Spleen (tissue), 11 donors: ENCODE data around the gene HPSE. TPM values are rescaled to one million over a fixed set of nuclear protein-coding genes. Genes with fewer than 3 reads are reported as not detected.

Experiments
- DNase-seq: peaks from one replicate; pipeline ENCODE4 v3.0.0-alpha.2; 2020
- H3K27ac ChIP-seq, 8 donors: fragments of 200-600 bp; sonication (generic) in 7 of 8; 1 replicate in 4 of 8; 2 replicates in 4 of 8; pipeline versions ENCODE4 v1.5.0 to v1.8.0; 2016 to 2021; ENCODE audit warnings: inconsistent platforms in 4 of 8, mild to moderate bottlenecking in 4 of 8, moderate library complexity in 1 of 8
- H3K27me3 ChIP-seq, 7 donors: fragments of 200-600 bp; sonication (generic) in 6 of 7; replicated peaks in 1 of 7; 1 replicate in 4 of 7; 2 replicates in 3 of 7; pipeline versions ENCODE4 v1.5.0 to v1.8.0; 2016 to 2021; ENCODE audit warnings: inconsistent platforms in 3 of 7, mild to moderate bottlenecking in 1 of 7
- H3K36me3 ChIP-seq, 6 donors: fragments of 200-600 bp; sonication (generic) in 5 of 6; 1 replicate in 4 of 6; 2 replicates in 2 of 6; pipeline versions ENCODE4 v1.5.0 to v1.8.0; 2016 to 2021; ENCODE audit warnings: inconsistent platforms in 2 of 6
- H3K4me1 ChIP-seq, 6 donors: fragments of 200-600 bp; sonication (generic) in 5 of 6; 1 replicate in 3 of 6; 2 replicates in 3 of 6; pipeline versions ENCODE4 v1.5.0 to v1.8.0; 2016 to 2021; ENCODE audit warnings: inconsistent platforms in 3 of 6
- H3K4me3 ChIP-seq, 8 donors: fragments of 200-600 bp; sonication (generic) in 7 of 8; 1 replicate in 4 of 8; 2 replicates in 4 of 8; pipeline versions ENCODE4 v1.5.0 to v1.8.0; 2016 to 2021; ENCODE audit warnings: inconsistent platforms in 4 of 8, mild to moderate bottlenecking in 4 of 8, moderate library complexity in 2 of 8
- H3K9me3 ChIP-seq, 8 donors: fragments of 200-600 bp; sonication (generic) in 7 of 8; 1 replicate in 4 of 8; 2 replicates in 4 of 8; pipeline versions ENCODE4 v1.5.0 to v1.8.0; 2016 to 2021; ENCODE audit warnings: inconsistent platforms in 4 of 8
- POLR2A ChIP-seq, 3 donors: fragments of 450-650 bp; IDR thresholded peaks; one replicate each; pipeline ENCODE4 v1.5.1; 2017; ENCODE audit warnings: antibody characterized with exemption in 3 of 3, mild to moderate bottlenecking in 1 of 3
- POLR2AphosphoS5 ChIP-seq, 3 donors: sonication (generic); formaldehyde crosslinking; IDR thresholded peaks; one replicate each; pipeline ENCODE4 v1.5.1; 2017; ENCODE audit warnings: antibody characterized with exemption in 3 of 3
- whole genome bisulfite sequencing, 5 donors: extraction: QIAGEN DNeasy Blood & Tissue Kit in 3 of 5; methylation state at CpG; one replicate each; pipeline versions ENCODE4 v1.1.5 to v1.1.7; 2013 to 2018; 5-methylcytosine and 5-hydroxymethylcytosine counted together
- intact Hi-C: fragments of 100-400 bp; cut with DNase I; formaldehyde crosslinking; loops from one replicate; pipeline ENCODE4 v1.15.0; 2023; ENCODE audit warnings: low total_unique reads
- polyA plus RNA-seq, 3 donors: library from polyadenylated mRNA; stranded (reverse); fragments of 200-250 nt; gene quantifications; one replicate each; pipeline ENCODE4 v1.2.1, GENCODE V29; 2013
- total RNA-seq, 7 donors: library from RNA; depleted of rRNA in 3 of 7; stranded (reverse); fragments of >200 nt in 3 of 7; fragmentation: NEBNext Ultra II Directional in 4 of 7; extraction: Animal tissue kit (Norgen Biotek cat#: 25700) in 4 of 7; gene quantifications; one replicate each; pipeline versions ENCODE4 v1.1.0 to v1.2.1, GENCODE V29; 2016 to 2021
- TF ChIP-seq, protein P1 (sequence below), 11 experiments: fragments of 200-600 bp in 7 of 11; fragments of 450-650 bp in 4 of 11; sonication (generic) in 4 of 11; IDR thresholded peaks in 8 of 11; conservative IDR thresholded peaks in 3 of 11; 1 replicate in 7 of 11; 2 replicates in 4 of 11; pipeline versions ENCODE4 v1.4.0 to v1.8.0; 2016 to 2021; ENCODE audit warnings: antibody characterized with exemption in 11 of 11, inconsistent platforms in 4 of 11, mild to moderate bottlenecking in 1 of 11
- donor health status: healthy with polysubstance abuse.
- donor health status: DM: no; HTN: no; CAD: no; lungs with moderate emphysema.
- donor health status: DM: no; HTN: no; CAD: no.
- donor health status: Bipolar disorder and iron deficiency.
- donor health status: healthy.
- donor health status: DM: no; HTN: no; CAD: no.
- donor health status: DM: yes; HTN: yes; CAD: no.

Gene HPSE
- total and polyA plus RNA-seq, 10 donors = 1.3 to 24.6 (median 12.7) TPM

DNA sequence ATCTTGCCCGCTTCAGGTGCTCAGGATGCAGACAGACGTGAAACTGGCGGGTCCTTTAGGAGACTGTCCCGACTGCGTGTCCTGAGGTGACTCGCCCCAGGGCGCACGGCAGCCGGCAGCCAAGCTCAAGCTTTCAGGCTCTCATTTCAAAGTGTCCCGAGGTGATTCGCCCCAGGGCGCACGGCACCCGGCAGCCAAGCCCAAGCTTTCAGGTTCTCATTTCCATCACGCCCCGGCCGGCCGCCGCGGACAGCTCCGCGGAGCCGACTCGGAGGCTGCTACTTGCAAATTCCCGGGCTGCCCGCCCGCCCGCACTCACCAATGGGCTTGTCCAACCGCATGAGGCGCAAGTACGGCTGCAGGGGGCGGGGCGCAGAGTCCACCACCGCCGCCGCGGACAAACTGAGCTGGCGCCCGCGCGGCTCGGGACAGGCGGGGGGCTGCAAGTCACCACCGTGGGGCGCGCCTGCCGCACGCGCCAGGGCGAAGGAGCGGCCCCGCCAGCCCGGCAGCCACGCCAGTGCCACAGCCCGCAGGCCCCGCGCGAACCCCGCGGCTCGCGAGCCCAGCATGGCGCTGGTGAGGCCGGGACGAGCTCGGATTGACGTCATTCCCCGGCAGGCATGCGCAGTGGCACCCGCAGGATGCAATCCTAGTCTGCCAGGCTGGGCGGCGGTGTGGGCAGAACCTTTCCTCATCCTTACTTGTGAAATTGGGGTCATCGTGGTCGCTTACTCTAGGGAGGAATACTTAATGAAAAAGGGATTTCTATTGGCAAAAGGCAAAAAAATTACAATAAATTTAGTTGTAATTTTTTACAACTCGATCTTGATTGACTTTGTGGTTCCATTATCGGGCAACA is 50.2 kb downstream of the HPSE start, which contains the start of gene COQ2:
TSS of gene COQ2 (minus strand) at position 606 of the 862 bp plus-strand sequence. CDS start at position 572, 34 bp downstream.
- Histone ChIP-seq H3K27me3 (no peaks in the 10 kb centered on the region), H3K9me3 (no peaks in the 10 kb centered on the region), H3K4me1 (peaks cover 4 to 53% (median 41%) of the 10 kb centered on the region in 6 donors), H3K27ac (peak within 1 kb of the TSS; percentile 84 to 100 (median 98)), H3K36me3 (no peaks in the 10 kb centered on the region), H3K4me3 (peak within 1 kb of the TSS; percentile 59 to 89 (median 64))
- DNase-seq = peak; percentile 99
- WGBS, 5 donors = 0 to 1% (median 0%) methylated on average over 40 to 76 of the region's 76 CpGs
- intact Hi-C loops = no loop called here
- peak; percentile 96 to 97 (median 97) for TF ChIP-seq POLR2AphosphoS5 (IDR thresholded peaks at IDR 0.05)
- TF ChIP-seq, protein P1, sequence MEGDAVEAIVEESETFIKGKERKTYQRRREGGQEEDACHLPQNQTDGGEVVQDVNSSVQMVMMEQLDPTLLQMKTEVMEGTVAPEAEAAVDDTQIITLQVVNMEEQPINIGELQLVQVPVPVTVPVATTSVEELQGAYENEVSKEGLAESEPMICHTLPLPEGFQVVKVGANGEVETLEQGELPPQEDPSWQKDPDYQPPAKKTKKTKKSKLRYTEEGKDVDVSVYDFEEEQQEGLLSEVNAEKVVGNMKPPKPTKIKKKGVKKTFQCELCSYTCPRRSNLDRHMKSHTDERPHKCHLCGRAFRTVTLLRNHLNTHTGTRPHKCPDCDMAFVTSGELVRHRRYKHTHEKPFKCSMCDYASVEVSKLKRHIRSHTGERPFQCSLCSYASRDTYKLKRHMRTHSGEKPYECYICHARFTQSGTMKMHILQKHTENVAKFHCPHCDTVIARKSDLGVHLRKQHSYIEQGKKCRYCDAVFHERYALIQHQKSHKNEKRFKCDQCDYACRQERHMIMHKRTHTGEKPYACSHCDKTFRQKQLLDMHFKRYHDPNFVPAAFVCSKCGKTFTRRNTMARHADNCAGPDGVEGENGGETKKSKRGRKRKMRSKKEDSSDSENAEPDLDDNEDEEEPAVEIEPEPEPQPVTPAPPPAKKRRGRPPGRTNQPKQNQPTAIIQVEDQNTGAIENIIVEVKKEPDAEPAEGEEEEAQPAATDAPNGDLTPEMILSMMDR (IDR thresholded peaks at IDR 0.05 in 8 of 11, conservative IDR thresholded peaks at IDR 0.05 in 3 of 11) = peak in 8 of 11 experiments; percentile 20 to 69 (median 48)
- peak in 2 of 3 donors; percentile 4 to 88 for TF ChIP-seq POLR2A (IDR thresholded peaks at IDR 0.05)

DNA sequence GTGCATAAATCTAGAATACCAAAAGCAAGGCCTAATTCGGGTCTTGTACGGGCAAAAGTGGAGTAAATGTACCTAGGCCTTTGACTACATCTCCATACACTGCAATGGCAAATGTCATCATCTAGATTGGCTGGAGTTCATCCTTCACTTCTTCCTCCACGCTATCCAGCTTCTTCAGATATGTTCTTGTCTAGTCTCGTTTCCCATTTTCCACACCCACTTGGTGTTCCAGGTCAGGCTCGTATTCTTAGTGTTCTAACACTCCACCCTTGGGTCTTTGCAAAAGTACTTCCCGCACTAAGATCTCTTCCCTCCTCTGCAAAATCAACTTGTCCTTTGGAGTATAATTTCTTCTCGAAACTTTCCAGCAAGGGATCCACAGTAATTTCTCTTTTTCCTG is 51.5 kb downstream of the HPSE start:
- peak overlapping the region in 4 of 8 donors; percentile 64 to 89 (median 68) for H3K4me3 ChIP-seq
- H3K4me1 ChIP-seq = peaks cover 4 to 57% (median 41%) of the 10 kb centered on the region in 6 donors
- H3K27ac ChIP-seq = peak overlapping the region in 3 of 8 donors; percentile 96 to 100 (median 98)
- no peaks in the 10 kb centered on the region for H3K27me3 ChIP-seq
- no peak for DNase-seq
- no peaks in the 10 kb centered on the region for H3K9me3 ChIP-seq
- 80 to 90% (median 84%) methylated on average over 7 of the region's 7 CpGs for WGBS, 5 donors
- intact Hi-C loops = no loop called here
- TF ChIP-seq POLR2A (IDR thresholded peaks at IDR 0.05) = no peak
- no peak for TF ChIP-seq POLR2AphosphoS5 (IDR thresholded peaks at IDR 0.05)
- TF ChIP-seq, protein P1 (IDR thresholded peaks at IDR 0.05 in 8 of 11, conservative IDR thresholded peaks at IDR 0.05 in 3 of 11) = no peak
- peaks cover 0 to 9% (median 4%) of the 10 kb centered on the region in 6 donors for H3K36me3 ChIP-seq

DNA sequence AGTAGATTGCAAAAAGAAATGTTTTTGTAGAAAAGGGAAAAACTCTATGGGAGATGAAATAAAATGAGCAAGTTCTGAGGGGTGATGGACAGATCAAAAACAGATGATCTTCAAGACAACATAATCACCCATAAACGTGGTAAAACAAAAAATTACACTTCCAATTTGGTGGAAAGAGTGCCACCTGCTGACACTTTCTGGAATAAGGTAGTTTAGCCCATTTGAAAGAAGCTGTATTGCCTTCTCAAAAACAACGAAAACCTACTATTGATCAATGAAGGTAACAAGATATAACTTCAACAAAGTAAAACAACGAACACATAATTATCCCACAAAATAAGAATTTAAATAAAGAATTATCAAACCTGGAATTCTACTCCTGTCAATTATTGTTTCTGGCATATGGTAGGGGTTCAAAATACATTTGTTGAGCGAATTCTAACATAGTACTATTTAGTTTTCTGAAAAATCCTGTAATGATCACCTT is 52.6 kb downstream of the HPSE start:
- DNase-seq = no peak
- Histone ChIP-seq H3K36me3 (peaks cover 0 to 18% (median 5%) of the 10 kb centered on the region in 6 donors), H3K27me3 (no peaks in the 10 kb centered on the region), H3K9me3 (no peaks in the 10 kb centered on the region), H3K4me1 (peaks cover 4 to 58% (median 41%) of the 10 kb centered on the region in 6 donors), H3K27ac (no peak overlapping the region), H3K4me3 (peak overlapping the region in 1 of 8 donors; percentile 2)
- intact Hi-C loops = no loop called here
- WGBS, 5 donors = 29 to 33% (median 30%) methylated on average over 4 of the region's 4 CpGs
- no peak for TF ChIP-seq POLR2AphosphoS5 (IDR thresholded peaks at IDR 0.05)
- TF ChIP-seq, protein P1 (IDR thresholded peaks at IDR 0.05 in 8 of 11, conservative IDR thresholded peaks at IDR 0.05 in 3 of 11) = peak; percentile 38 to 85 (median 79)

DNA sequence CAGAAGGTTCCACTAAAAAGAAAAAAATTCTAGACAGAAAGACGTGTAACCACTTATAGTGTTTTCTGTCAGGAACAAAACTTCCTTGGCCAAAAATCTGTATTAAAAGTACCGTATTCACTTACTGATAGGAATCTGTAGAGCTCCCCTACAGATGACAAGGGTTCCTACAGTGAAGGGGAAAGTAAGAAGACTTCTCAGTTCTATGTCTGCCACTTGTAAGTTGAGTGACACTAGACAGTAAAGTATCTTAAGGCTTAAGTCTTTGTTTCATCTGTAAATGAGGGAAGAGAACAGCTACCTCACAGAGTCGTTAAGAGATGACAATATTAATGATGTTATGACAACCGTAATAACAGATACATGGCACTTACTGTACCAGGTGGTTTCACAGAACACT is 53.3 kb downstream of the HPSE start:
- Histone ChIP-seq H3K4me3 (peak overlapping the region in 1 of 8 donors; percentile 2), H3K36me3 (peaks cover 0 to 26% (median 5%) of the 10 kb centered on the region in 6 donors), H3K4me1 (peaks cover 4 to 66% (median 46%) of the 10 kb centered on the region in 6 donors), H3K9me3 (no peaks in the 10 kb centered on the region), H3K27ac (peak overlapping the region in 1 of 8 donors; percentile 7), H3K27me3 (no peaks in the 10 kb centered on the region)
- intact Hi-C loops = no loop called here
- no peak for DNase-seq
- no peak for TF ChIP-seq POLR2A (IDR thresholded peaks at IDR 0.05)
- TF ChIP-seq, protein P1 (IDR thresholded peaks at IDR 0.05 in 8 of 11, conservative IDR thresholded peaks at IDR 0.05 in 3 of 11) = no peak
- no peak for TF ChIP-seq POLR2AphosphoS5 (IDR thresholded peaks at IDR 0.05)
- WGBS, 5 donors = 51 to 71% (median 54%) methylated on average over 4 of the region's 4 CpGs
